Activated naive CD4-positive, alpha-beta T cell (primary cell): Measurements from ENCODE around the gene CGNL1.

Experiments used
- DNase-seq, 4 experiments: peaks; one replicate each; lab custom pipeline; 2025; lab: John Stamatoyannopoulos, UW

CGNL1 gene

GRCh38 chr15:57575363-57575762 is 199.1 kb downstream of the CGNL1 start:
- DNase-seq, result no peak

DNA sequence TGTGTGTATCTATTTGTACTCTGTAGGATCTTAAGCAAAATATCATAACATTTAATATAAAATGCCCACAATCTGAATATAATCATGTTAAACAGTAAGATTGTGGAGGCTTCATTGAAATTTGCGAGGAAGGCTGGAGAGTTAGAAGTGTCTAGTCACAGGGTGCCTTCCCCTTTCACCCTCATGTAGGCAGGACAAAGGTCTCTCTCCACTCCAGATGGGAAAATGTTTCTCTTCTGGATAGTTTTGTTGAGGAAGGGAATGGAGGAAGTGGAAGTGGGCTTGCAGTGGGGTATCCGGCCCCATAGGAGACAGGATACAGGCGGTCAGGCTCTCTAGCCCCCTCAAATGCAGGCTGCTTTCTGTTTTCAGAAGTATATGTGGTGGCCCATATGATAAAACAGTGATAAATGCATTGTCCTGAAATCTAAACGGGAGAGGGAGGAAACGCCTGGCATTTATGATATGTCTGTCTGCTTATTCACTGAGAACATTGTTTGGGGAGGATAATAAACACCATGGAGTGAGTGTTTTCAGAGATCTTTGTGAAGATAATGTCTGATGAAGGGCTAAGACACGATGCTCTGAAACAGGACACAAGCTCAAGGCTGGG is 202.1 kb downstream of the CGNL1 start:
- DNase-seq, result no peak

DNA sequence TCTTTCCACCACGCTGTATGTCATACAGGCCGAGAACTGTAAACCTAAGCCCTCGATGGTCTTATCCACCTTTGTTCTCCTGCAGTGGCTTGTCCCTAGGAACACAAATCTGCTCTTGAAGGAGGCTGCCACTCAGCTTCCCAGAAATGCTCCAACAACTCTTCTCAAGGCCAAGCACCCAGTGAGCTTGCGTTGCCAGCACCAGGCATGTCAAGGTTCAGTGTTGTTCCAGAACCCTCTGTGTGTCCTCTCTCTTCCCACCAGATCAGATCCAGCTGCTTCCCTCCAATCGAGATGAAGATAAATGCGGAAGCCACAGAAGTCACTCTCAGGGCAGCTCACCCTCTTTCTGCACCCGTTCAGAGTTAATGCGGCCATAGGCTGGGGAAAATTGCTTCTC is 204.1 kb downstream of the CGNL1 start:
- DNase-seq, result no peak

- DNase-seq, result no peak
Observed at GRCh38 chr15:57580866-57581265, 204.6 kb downstream of the CGNL1 start.

- DNase-seq, result no peak
Observed at GRCh38 chr15:57582090-57582489, 205.8 kb downstream of the CGNL1 start.

DNA sequence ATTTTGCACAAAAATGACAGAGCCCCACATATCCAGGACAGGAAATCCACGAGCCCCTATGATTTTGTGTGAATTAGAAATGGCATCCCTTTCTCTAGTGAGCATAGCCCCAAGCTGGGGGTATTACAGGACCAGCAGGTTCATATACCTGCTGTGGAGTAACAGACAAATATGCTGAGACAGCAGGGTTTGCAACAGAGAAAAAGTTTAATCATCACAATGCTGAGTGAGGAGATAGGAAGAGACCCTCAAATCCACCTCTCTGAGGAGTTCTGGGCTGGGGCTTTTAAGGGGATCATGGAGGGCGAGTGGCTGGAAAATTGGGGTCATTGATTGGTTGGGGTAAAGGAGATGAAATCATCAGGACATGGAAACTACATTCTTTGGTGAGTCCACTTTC is 207.0 kb downstream of the CGNL1 start:
- no peak for DNase-seq

DNA sequence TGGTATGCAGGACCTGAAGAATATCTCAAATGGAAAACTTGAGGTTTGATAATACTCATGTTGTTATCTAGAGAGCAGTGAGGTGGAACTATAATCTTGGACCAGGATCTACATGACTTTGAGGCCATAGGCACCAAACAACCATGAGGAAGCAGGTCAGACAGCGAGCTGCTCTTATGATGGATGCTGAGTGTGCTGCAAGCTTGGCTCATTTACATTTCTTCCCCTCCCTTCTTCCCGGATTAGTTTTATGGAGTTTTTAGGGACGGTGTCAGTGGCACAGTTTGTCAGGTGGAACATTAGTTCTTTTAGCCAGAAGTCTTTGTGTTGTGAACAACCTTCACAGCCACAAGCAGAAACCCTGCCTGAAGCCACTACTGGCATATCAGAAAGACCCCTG is 207.4 kb downstream of the CGNL1 start:
- DNase-seq, result no peak

DNA sequence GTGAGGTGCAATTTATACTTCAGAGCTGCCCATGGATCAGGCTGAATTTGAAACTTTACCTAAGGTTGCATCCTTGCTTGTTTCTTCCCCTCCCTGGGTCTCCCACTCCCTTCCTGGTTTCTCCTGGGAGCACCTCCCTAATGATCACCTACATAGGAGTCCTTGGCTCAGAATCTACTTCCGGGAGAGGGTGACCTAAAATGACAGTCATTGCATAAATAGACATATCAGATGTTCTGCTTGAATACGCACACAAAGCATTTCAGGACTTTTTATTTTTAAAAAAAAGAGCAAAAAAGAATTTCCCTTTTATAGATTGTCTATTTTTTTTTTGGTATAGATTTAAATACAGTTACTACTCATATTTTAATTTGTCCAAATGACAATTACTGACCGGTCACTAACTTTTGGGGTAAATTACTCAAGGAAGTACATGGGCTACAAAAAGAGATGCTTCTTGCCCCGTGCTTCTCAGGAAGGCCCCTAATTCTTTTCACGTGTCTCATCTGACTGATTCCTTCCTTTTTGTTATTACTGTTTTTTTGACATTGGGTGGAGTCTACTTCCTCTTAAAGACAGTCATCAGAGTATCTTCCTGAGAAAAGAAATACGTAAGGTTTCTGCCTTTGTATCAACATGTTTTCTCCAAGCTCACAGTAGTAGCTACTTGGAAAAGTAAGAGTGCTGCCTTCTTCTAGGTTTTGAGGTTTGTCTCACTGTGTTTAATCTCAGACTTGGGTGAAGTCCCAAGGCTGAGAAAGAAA is 210.5 kb downstream of the CGNL1 start:
- no peak for DNase-seq

GRCh38 chr15:57589281-57589680 is 213.0 kb downstream of the CGNL1 start:
- DNase-seq, result no peak

GRCh38 chr15:57589754-57590153 is 213.4 kb downstream of the CGNL1 start:
- no peak for DNase-seq

DNA sequence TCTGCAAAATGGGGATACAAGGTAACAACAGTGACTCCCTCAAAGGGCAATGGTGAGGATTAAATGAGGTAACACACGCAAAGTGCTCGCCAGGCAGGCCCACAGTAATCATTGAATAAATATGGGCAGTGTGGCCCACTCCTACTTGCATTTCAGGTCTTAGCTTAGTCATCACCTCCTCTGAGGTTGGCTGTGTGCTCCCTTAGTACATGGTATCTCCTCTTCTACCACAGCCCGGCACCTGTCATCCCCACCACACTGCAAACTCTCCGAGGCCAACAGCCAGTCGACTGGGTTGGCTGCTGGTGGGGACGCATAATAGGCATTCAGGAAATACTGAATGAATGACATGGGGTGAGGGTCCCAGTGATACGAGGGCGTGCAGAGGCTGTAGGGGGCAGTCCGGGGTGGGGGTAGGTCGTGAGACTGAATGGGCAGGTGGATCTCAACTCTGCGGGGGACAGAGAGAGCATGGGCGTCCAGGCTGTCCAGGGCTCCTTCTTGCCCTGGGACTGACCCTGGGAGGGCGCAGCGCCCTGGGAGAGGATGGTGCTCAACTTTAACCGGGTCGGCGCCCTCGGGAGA is 215.0 kb downstream of the CGNL1 start:
- DNase-seq, result no peak

DNA sequence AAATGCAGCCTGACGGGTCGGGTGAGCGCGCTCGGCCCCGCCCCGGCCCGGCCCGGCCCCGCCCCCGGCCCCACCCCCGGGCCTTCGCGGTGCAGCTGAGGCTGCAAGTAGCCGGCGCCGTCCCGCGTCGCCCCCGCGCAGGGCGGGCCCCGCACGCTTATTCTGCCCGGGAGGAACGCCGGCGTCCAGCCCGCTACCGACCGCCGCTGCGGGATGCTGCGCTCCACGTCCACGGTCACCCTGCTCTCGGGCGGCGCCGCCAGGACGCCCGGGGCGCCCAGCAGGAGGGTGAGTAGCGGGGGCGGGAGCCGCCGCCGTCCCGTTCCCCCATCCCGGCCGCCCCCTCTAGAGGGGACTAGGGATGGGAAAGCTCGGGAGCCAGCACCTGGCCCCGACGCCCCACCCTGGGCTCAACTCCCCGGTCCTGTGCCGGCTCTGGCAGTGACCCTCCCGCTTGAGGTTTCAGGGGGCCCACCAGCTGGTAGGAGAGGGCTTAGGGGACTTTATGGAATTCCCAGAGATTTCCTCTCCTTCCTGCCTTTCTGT is 215.6 kb downstream of the CGNL1 start, which contains the start of gene MYZAP:
MYZAP (plus strand) TSS at position 83 of the 546 bp plus-strand sequence; CDS start at position 214, 131 bp downstream.
- DNase-seq, result peak in 3 of 4 experiments; percentile 6 to 54 (median 8)

DNA sequence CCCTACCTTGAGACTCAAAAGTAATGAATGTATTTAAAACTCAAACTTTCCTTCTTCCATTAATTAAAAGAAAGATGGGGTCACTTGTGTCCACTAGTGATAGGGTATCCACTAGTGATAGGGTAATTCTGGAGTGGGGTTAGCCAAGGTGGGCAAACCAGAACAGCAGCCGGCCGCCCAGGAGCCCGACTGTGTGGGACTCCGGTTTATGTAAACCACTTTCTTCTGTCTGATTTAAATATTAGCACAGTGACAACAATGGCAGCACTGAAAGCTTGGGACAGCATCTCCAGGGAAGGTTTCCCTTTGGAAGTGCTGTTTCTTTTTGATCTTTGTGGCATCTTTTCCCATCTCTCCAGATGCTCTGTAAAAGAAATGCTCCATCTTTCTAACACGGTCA is 216.1 kb downstream of the CGNL1 start:
- no peak for DNase-seq

DNA sequence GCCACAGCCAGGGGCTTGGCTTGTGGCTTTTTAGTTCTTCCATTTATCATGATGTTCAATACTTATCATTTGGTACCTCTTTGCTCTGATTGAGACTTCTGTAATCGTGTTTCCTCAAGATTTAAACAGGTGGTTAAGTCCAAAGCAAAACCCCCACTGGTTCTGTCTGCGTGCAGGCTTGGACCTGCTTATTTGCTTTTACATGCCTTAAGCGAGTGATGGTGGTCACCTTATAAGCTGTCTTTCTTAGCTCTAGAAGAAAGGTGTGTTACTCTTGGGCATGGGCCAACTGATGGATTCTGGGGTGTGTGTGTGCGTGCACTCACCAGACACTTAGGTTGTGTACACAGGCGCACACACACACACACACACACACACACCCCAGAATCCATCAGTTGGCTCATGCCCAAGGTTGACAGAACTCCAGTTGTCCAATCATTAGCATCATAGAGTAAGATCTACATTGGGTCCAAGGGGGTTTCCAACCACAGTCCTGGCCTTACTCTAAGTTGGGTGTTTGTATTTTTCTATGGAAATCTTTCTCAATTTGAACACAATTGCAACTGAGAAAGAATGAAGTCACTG is 216.6 kb downstream of the CGNL1 start:
- no peak for DNase-seq

DNA sequence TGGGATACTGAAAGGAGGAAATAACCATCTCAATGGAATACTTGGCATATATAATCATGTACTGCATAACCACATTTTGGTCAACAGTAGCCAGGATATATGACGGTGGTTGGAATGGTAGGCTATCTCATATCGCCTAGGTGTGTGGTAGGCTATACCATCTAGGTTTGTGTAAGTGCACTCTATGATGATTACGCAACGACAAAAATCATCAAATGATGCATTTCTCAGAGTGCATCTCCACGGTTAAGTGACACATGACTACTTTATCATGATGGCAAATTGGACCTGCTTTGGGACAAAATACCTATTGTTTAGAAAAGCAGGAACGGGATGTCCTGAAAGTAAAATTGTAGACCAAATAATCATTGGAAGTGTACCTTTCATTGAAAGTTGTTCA is 218.2 kb downstream of the CGNL1 start:
- DNase-seq, result no peak

DNA sequence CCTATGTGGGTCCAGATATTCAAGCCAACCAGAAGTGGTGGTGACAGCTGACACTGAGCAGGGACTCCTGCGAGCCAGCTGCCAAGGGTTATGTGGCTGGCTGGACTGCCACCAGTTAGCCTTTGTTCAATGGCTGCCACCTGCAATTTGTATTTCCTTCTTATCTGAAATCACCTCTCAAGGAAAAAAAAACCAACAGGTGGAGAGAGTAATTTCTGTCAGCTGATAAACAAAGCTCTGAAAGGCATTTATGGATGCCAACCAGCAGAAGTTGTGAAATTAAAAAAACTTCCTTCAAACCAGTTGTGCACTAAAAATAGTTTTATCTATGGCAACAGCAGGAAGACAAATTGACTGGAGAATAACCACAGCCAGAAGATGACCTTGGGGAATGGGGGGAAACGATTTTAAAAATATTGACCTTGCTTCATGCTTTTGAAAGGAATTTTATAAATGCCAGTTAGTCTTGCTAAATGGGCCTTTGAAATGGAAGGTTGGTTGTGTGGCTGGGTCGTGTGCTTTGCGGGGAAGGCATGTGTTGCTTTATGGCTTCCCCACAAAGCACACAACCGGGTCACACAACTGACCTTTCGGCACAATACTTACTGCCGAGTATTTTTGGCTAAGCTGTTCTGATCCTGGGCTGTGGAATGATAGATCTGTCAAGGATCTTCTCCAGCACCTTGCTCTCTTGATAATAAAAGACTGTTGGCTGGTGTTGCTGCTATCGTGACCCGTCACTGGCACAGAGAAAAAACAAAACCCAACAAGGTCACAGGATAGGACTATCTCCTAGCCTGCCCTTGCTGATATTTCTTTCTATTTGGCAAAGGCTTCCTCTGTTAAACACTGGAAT is 218.9 kb downstream of the CGNL1 start:
- DNase-seq, result no peak

DNA sequence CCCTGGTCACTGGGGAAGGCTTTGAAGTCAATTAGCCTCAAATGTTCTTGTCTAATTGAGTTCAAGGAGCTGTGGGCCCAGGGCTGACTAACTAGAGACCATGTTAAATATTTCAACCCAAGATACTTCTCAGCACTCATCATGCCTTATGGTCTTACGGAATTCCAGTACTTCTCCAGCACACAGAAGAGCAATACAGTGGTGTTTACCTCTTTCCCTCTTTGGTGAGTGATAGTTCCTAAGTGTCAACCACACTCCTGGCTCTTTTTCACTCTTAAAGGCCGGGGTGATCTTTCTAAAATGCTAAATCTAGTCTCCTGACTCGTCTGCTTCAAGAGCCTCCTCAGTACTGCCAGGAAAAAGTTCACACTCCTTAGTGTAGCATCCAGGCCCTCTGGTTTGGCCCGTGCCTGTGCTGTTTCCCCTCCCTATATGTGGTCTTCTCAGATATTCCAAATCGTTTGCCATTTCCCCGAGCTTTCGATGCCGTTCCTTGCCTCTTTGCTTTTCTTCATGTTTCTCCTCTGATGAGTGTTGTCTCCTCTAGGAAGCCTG is 220.1 kb downstream of the CGNL1 start:
- DNase-seq, result no peak

DNA sequence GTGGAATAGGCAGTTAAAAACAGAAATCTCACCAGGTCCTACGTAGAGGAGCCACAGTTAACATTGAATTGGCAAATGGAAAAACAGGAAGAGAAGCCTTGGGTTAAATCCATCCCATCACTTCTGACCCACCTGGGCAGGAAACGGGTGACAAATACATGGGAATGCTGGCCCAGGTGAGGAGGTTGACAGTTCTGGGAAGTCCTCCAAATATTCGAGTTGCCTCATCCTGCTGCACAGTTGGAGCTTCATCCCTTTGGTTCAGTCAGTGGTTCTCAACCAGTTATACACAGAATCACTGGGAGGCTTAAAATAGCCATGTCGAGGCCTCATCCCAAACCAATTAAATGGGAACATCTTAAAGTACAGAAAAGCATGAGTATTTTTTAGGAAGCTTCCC is 220.7 kb downstream of the CGNL1 start:
- no peak for DNase-seq

DNA sequence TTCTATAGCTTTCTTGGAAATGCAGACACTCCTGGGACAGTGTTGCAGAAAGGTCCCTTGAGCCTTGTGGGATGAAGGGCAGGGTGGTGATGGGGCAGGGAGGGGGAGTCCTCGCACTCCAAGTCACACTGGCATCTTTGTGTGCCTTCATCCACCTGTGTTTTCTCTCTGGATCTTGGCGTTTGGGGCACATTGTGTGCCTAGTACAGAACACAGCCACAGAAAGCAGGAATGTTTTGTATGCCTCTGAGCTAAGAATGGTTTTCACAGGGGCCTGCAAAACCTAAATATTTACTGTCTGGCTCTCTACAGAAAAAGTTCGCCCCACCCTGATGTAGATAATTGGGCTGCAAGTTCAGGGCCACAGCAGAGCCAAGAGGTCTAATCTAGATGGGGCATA is 221.1 kb downstream of the CGNL1 start:
- no peak for DNase-seq

- DNase-seq, result no peak
Observed at GRCh38 chr15:57598346-57598745, 222.0 kb downstream of the CGNL1 start.

DNA sequence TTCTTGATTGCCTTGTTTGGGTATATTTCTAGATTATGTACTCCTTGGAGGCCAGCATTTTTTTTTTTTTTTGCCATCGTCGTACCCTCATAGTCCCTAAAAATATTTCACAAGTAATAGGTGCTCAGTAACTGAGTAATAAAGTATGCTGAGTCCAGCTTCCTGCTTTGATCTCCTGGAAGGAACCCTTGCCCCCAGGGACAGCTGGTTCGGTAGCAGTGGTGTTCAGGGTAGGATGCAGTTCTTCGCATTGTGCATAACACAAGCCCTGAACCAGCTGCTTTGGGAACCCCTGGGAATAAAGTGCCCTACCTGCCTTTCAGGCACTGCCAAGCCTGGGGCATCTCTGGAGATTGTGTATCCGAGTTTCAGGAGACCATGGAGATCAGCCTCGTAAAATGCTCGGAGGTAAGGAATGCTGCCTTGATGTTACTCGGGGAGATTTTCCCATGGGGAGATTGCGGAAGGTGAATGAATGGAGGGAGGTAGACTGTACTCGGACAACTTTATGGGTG is 223.0 kb downstream of the CGNL1 start:
- no peak for DNase-seq
